Stimulated activated CD4-positive, alpha-beta T cell treated with anti-CD3 and anti-CD28 coated beads, Interleukin-12 subunit alpha, Interleukin-12 subunit beta, amount 100 ng/mL, for 48 hours (primary cell): ENCODE results near the gene NTN4.
"Not testable (repeated sequence)": the region's sequence is repeated elsewhere in the genome, so short reads cannot be mapped to it uniquely, and the experiment has no call there.

Experiments used
- DNase-seq, 3 donors: peaks; one replicate each; pipeline ENCODE4 v3.0.0-alpha.2; 2020; ENCODE audit warnings: low read depth in 2 of 3, low spot score in 1 of 3

The NTN4 gene

DNA sequence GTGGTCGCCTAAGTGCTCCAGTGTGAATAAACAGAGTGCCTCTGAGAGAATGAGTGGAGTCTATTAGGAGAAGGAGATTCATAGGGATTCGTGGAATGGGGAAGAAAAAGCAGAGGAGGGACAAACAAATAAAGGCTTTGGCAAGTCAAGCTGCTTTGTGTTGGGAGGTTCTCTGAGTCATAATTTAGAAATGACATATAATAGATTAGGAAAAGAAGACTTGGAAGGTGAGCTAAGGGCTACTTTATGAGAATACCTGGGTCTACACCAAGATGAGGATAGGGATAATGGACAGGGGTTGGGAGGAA is 6.4 kb upstream of the NTN4 start:
- DNase-seq, result no peak

GRCh38 chr12:95796225-95796981 is 5.8 kb upstream of the NTN4 start:
- no peak for DNase-seq

- no peak for DNase-seq
Observed at GRCh38 chr12:95790917-95791849, 619 bp upstream of the NTN4 start.

- no peak for DNase-seq
Observed at GRCh38 chr12:95789126-95790032, 1.2 kb downstream of the NTN4 start.

DNA sequence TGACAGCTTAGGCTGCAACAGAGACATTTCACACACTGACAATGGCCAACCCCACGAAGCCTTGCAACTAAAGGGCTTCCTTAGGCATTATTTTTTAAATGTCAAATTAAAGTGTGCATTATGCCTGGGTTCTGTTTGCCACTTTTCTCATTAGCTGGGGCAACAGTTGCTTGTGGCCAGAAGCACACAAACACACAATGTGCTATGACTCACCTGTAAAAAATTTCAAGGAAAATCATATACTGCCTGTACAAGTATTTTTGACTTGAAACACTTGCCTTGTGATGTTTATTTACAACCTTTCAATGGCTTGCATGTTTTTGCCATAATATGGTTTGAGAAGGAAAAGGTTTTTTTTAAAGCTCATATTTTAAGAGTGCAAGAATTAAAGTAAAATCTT is 1.9 kb downstream of the NTN4 start:
- no peak for DNase-seq

GRCh38 chr12:95787274-95787818 is 3.2 kb downstream of the NTN4 start:
- no peak for DNase-seq

- DNase-seq, result no peak
Observed at GRCh38 chr12:95784915-95785314, 5.6 kb downstream of the NTN4 start.

DNA sequence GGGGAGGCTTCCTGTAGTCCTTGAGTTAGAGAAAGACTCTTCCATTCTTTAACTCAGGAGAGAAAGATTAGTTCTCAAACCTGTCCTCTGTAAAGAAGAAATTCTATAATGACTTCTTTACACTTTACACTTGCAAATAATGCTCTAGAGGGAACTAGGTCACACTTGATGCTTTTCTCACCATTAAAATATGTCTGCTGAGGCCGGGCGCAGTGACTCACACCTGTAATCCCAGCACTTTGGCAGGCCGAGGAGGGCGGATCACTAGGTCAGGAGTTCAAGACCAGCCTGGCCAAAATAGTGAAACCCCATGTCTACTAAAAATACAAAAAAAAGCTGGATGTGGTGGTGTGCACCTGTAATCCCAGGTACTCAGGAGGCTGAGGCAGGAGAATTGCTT is 6.3 kb downstream of the NTN4 start:
- no peak for DNase-seq

GRCh38 chr12:95775466-95775865 is 15.1 kb downstream of the NTN4 start:
- not testable (repeated sequence) for DNase-seq

- no peak for DNase-seq
Observed at GRCh38 chr12:95774311-95775045, 16.1 kb downstream of the NTN4 start.

DNA sequence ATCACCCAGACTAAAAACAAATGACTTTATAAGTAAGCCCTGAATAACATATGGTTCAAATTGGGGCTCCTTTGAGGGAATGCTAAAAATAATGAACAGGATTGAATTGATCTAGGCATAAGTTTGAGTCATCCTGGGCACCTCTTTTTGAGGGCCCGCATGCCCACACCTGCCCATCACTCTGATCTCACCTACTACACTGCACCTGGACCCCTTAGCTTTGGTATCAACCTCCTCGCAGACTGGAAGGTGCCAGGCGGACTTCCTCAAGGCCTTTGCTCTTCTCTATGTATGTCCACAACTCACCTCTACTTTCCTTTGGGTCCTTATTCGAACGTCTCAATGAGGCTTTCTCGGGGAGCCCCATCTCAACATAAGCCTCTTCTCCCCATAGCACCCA is 17.2 kb downstream of the NTN4 start:
- no peak for DNase-seq

DNA sequence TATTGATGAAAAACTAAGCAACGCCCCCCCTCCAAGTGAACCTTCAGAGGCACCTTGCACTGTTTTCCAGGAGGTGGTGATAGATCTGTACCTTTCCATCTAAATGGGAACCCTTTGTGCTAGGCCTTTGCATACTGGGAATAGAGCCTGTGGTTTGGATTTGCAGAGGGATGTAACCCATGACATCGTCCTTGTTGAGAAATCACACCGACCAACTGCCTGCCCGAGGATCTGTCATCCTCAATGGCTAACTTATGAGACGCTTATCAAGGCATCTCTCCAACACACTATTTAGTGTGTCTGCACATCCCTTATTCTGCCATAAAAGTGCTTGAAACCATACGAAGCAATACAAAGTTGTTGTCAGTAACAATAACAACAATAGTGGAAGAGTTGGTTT is 22.9 kb downstream of the NTN4 start:
- no peak for DNase-seq

DNA sequence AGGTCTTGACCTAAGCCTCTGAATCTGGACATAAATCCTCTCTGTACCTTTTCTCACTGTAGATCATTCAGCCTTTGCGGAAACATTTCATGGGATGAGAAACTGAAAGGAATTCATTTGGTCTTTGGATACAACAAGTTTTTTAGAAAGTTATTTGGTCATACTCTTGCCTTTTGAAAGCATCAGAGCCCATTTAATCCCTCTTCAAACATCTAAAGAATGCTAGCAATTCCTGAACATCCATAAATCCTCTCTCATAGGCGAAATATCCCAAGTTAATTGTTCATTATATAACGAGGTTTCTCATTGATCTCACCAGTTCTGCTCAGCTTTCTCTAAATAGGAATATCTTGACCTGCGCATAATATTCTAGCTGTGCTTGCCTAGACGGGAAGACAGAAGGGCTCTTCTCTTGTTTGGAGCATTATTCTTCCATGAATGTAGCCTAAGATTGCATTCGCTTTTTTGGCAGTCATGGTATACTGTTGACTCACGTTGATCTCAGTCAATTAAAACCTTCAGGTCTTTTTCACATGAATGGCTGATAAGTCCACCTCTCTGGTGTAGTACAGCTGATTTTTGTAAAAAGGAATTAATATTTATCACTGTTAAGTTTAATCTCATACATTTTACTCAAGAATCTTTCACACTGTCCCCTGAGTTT is 24.1 kb downstream of the NTN4 start:
- DNase-seq, result no peak

DNA sequence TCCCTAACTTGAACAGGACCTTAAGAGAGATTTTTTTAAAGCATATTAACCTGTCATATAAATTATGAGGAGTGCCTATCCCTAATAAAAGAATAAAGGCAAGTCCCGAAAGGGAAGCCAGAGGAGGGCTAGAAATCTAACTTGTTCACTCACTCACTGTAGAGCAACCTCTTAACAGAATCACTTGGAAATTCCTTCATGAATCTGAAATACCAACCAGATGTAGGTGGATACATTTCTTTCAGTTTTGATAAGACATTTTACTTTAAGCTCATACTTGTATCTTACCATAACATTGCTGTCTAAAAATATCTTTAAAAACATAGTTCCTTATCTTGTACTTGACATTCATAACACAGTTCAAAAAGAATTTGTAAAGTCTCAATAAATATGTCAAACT is 25.7 kb downstream of the NTN4 start:
- DNase-seq, result no peak

DNA sequence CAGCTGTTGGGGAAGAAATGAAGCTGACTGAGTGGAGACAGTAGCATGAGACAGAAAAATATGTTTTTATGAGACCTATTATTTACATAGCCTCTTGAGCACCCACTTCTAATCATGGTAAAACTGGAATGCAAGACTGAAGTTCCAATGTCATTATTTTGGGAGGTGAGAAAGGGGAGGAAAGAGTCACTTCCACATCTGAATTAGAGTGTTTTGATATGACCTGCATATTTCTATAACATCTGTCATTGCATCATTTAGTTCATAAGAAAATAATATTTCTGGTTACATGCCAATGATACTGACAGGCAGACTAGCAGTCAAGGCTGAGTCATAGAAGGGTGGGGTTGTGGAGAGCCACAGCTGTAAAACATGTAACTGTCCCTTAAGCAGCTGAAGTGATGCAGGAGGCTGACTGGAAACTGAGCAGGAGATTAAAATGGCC is 26.7 kb downstream of the NTN4 start:
- no peak for DNase-seq

- DNase-seq, result no peak
Observed at GRCh38 chr12:95762123-95762785, 28.3 kb downstream of the NTN4 start.

DNA sequence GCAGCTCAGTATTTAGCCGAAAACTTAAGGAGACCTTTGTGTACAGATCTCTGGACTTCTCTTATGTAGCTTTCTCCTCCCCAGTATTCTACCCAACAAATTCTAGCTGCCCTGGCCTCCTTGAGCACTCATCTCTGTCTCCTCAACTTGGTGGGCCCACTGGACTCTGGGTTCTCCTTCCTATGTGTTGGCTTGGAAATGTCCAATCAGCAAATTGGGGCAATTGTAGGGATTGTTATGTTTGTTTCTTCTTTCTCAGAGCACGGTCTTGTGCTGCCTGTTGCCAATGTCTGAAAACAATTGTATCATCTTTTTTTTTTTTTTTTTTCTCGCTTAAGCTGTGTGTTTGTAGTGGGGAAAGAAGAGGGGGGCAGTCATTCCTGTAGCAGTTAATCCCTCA is 30.2 kb downstream of the NTN4 start:
- no peak for DNase-seq

- no peak for DNase-seq
Observed at GRCh38 chr12:95759718-95760117, 30.8 kb downstream of the NTN4 start.

DNA sequence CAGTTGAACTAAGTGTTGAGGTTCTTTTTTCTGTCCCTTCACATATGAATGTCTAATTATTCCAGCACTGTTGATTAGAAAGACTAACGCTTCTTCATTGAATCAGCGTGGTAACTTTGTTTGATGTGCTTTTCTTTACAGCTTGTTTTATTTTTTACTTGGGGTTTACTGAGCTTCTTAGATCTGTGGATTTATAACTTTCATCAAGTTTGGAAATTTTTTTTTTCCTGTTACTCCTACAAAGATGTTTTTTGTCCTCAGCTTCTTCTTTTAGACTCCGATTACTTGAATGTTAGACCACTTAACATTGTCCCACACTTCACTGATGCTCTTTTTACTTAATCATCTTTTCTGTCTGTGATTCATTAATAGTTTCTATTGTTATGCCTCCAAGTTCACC is 31.5 kb downstream of the NTN4 start:
- no peak for DNase-seq
